HUES64 (cell line): ENCODE results near the gene LUZP1.
A peak's percentile ranks its signal among the peaks of the same experiment; 100 is the strongest.

ENCODE experiments used
- H3K27ac ChIP-seq: 2 replicates; pipeline ENCODE4 v1.7.0; 2013; ENCODE audit warnings: low read depth, low read length, inconsistent platforms
- H3K27me3 ChIP-seq: 2 replicates; pipeline ENCODE4 v1.6.1; 2013; ENCODE audit warnings: mild to moderate bottlenecking, low read length; ENCODE audit not compliant: insufficient read depth
- H3K36me3 ChIP-seq: 2 replicates; pipeline ENCODE4 v1.6.1; 2013; ENCODE audit warnings: mild to moderate bottlenecking, low read length; ENCODE audit not compliant: insufficient read depth
- H3K4me1 ChIP-seq: 2 replicates; pipeline ENCODE4 v1.6.1; 2013; ENCODE audit warnings: mild to moderate bottlenecking, low read length, moderate library complexity; ENCODE audit not compliant: insufficient read depth
- H3K4me3 ChIP-seq: 2 replicates; pipeline ENCODE4 v1.5.1; 2013; ENCODE audit warnings: mild to moderate bottlenecking, low read length, moderate library complexity
- H3K9ac ChIP-seq: 2 replicates; pipeline ENCODE4 v1.6.1; 2013; ENCODE audit warnings: mild to moderate bottlenecking, low read depth, low read length
- H3K9me3 ChIP-seq: 2 replicates; pipeline ENCODE4 v1.6.1; 2013; ENCODE audit warnings: low read depth, low read length; ENCODE audit not compliant: insufficient read depth
- WGBS: fragments of 150-250, 120-280 bp; methylation state at CpG from one replicate; pipeline ENCODE4 v1.1.7; 2013; ENCODE audit warnings: missing lambda C conversion rate; 5-methylcytosine and 5-hydroxymethylcytosine counted together

LUZP1 gene

GRCh38 chr1:23188434-23188884 is 19.8 kb upstream of the LUZP1 start:
- H3K4me3 ChIP-seq = no peak overlapping the region
- WGBS = 83% methylated on average over 6 of the region's 6 CpGs
- peaks cover 7% of the 10 kb centered on the region; the same call in 1 of the 2 replicates for H3K27me3 ChIP-seq
- H3K9ac ChIP-seq = no peak overlapping the region
- no peak overlapping the region for H3K27ac ChIP-seq
- no peaks in the 10 kb centered on the region for H3K4me1 ChIP-seq
- H3K9me3 ChIP-seq = no peaks in the 10 kb centered on the region
- peaks cover 1% of the 10 kb centered on the region; the same call in 1 of the 2 replicates for H3K36me3 ChIP-seq

- Histone ChIP-seq H3K4me3 (no peak overlapping the region), H3K4me1 (no peaks in the 10 kb centered on the region), H3K9ac (no peak overlapping the region), H3K27ac (no peak overlapping the region), H3K9me3 (no peaks in the 10 kb centered on the region), H3K36me3 (no peaks in the 10 kb centered on the region), H3K27me3 (peaks cover 7% of the 10 kb centered on the region; the same call in 1 of the 2 replicates)
- WGBS = 92% methylated on average over 5 of the region's 5 CpGs
These were observed 19.0 kb upstream of the LUZP1 start for GRCh38 chr1:23187637-23188036.

- H3K4me1 ChIP-seq = no peaks in the 10 kb centered on the region
- no peak overlapping the region for H3K27ac ChIP-seq
- H3K9ac ChIP-seq = no peak overlapping the region
- H3K4me3 ChIP-seq = no peak overlapping the region
- no peaks in the 10 kb centered on the region for H3K36me3 ChIP-seq
- H3K27me3 ChIP-seq = peaks cover 7% of the 10 kb centered on the region; the same call in 1 of the 2 replicates
- 88% methylated on average over 4 of the region's 4 CpGs for WGBS
- H3K9me3 ChIP-seq = no peaks in the 10 kb centered on the region
These were observed 16.7 kb upstream of the LUZP1 start for GRCh38 chr1:23185381-23185780.

DNA sequence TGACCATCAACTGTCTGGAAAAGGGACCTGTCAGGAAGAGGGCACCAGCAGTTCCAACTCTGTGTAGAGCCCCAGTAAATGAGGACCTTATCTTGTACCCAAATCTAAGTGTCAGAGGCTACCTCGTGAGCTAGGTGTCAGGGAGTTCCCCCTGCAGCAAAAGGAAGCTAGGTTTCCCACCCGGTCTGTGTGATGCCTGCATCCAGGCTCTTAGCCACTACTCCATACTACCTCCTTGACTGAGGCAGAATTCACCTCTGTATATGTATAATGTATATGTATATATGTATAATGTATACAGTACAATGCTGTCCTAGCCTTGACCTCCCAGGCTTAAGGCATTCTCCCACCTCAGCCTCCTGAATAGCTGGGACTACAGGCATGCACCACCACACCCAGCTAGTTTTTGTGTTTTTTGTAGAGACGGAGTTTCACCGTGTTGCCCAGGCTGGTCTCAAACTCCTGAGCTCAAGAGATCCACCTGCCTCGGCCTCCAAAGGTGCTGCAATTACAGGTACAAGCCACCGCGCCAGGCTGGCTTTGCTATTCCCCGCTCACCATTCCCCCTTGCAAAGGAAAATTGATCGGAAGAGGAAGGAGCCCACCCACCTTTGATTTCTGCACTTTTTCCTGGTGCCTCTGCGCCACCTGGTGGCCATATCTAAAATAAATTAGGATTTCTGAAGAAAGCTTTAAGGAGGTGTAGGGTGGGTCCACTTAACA is 15.7 kb upstream of the LUZP1 start:
- no peak overlapping the region for H3K9ac ChIP-seq
- no peaks in the 10 kb centered on the region for H3K9me3 ChIP-seq
- H3K4me1 ChIP-seq = no peaks in the 10 kb centered on the region
- peaks cover 12% of the 10 kb centered on the region; the same call in 1 of the 2 replicates for H3K27me3 ChIP-seq
- WGBS = 37% methylated on average over 9 of the region's 10 CpGs
- H3K4me3 ChIP-seq = no peak overlapping the region; the same call in 1 of the 2 replicates
- no peaks in the 10 kb centered on the region for H3K36me3 ChIP-seq
- no peak overlapping the region for H3K27ac ChIP-seq

DNA sequence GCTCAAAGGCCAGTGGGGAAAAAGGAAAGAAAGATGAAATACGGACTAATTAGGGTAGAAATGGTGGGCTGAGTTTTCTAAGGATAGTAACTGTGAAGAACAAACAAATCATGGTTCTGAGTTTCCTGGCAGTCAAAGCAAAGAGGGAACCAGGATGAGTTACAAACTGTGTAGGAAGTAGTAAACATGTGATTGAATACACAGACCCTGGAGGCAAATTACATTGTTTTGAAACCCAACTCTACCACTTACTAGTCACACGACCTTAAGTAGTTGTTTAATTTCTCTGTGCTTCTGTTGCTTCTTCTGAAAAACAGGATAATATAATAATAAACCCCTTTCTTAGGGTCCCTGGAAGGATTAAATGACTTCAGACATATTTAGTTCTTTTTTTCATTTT is 11.2 kb upstream of the LUZP1 start:
- WGBS = 90% methylated on average over 1 of the region's 2 CpGs
- H3K27ac ChIP-seq = no peak overlapping the region
- no peaks in the 10 kb centered on the region for H3K9me3 ChIP-seq
- H3K27me3 ChIP-seq = peaks cover 50% of the 10 kb centered on the region
- 0 out of 2 replicates have a peak, but pooled peaks cover 3% of the 10 kb centered on the region for H3K4me1 ChIP-seq
- H3K4me3 ChIP-seq = no peak overlapping the region
- H3K36me3 ChIP-seq = no peaks in the 10 kb centered on the region
- H3K9ac ChIP-seq = no peak overlapping the region

DNA sequence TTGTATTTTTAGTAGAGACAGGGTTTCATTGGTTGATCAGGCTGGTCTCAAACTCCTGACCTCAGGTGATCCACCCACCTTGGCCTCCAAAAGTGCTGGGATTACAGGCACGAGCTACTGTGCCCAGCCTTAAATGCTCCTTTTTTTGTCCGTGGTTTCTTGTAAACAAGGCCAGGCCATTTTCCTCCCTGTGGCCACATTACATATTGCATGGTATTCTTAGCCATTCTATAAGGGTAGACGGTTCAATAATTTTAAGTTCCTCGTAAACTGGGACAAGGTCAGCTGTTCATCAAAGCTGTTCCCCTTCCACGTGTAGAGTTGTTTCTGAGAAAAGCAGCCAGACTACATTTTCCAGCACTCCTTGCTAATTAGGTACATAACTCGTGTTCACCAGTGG is 10.3 kb upstream of the LUZP1 start:
- no peaks in the 10 kb centered on the region for H3K36me3 ChIP-seq
- 0 out of 2 replicates have a peak, but pooled peaks cover 3% of the 10 kb centered on the region for H3K4me1 ChIP-seq
- no peak overlapping the region for H3K27ac ChIP-seq
- H3K9me3 ChIP-seq = no peaks in the 10 kb centered on the region
- peaks cover 45% of the 10 kb centered on the region for H3K27me3 ChIP-seq
- H3K9ac ChIP-seq = no peak overlapping the region
- 86% methylated on average over 6 of the region's 6 CpGs for WGBS
- no peak overlapping the region for H3K4me3 ChIP-seq

DNA sequence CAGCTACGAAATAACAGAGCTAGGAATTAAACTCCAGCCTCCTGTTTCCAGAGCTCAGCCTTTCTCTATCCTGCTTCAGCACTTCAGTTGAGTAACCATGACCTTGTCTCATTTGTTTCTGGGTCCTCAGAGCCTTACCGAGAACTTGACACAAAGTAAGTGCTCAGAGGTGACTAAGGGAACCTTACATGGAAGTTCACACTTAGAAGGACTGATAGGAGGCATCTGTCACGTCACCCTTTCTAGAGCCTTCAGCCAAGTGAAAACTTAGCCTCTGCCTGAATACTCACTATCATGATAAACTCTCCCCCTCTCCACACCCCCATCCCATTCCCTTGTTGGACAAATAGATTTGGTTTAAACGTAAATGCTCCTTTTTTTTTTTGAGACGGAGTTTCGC is 9.8 kb upstream of the LUZP1 start:
- Histone ChIP-seq H3K9me3 (no peaks in the 10 kb centered on the region), H3K36me3 (no peaks in the 10 kb centered on the region), H3K4me1 (0 out of 2 replicates have a peak, but pooled peaks cover 3% of the 10 kb centered on the region), H3K4me3 (peak overlapping the region; percentile 69), H3K9ac (no peak overlapping the region), H3K27ac (no peak overlapping the region), H3K27me3 (peaks cover 43% of the 10 kb centered on the region)
- 89% methylated on average over 6 of the region's 6 CpGs for WGBS

DNA sequence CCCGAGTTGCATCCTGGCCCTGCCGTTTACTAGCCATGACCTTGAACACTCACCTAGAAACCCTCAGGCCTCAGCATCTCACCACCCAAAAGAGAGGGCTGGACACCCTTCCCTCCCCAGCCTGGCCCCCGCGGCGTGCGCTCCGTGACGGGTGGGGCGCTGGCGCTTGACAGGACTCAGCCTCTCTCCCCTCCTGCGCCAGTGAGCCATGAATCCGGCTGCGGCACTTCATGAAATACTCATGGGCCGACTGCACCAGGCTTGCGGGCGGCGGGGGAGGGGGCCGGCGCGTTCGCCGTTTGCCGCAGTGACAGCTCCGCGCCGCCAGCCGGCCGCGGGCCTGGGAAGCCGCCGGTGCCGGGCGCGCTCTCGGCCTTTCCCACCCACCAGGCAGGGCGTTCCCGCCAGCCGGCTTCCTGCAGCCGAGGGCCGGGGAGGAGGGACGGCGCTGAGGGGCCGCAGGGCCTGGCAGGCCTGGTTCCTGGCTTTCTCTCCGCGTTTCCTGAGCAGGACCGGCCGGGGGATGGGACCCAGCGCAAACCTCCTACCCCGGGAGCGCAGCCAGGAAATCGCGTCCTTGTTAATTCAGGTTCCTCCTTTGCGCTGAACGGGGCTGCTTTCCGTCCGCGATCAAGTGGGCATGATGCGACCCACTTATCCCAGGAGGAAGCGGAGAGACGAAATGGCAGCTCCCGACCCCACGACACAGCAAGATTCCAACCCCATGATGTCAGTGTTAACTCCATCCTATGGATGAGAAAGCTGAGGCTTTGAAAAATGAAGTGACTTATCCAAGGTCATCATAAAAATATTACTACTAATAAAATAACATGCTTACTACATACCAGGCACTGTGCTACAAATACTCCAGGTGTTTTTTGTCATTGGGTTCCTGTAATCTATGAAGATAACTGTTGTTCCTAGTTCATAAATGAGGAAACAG is 9.1 kb upstream of the LUZP1 start:
- Histone ChIP-seq H3K9me3 (no peaks in the 10 kb centered on the region), H3K4me3 (peak overlapping the region; percentile 69), H3K9ac (peak overlapping the region; percentile 71), H3K4me1 (0 out of 2 replicates have a peak, but pooled peaks cover 3% of the 10 kb centered on the region), H3K27ac (no peak overlapping the region; the same call in 1 of the 2 replicates), H3K36me3 (no peaks in the 10 kb centered on the region), H3K27me3 (peaks cover 43% of the 10 kb centered on the region)
- 3% methylated on average over 62 of the region's 62 CpGs for WGBS

GRCh38 chr1:23177031-23177430 is 8.4 kb upstream of the LUZP1 start:
- Histone ChIP-seq H3K9ac (peak overlapping the region; percentile 71), H3K4me1 (0 out of 2 replicates have a peak, but pooled peaks cover 3% of the 10 kb centered on the region), H3K27ac (no peak overlapping the region), H3K9me3 (no peaks in the 10 kb centered on the region), H3K27me3 (peaks cover 43% of the 10 kb centered on the region), H3K36me3 (no peaks in the 10 kb centered on the region), H3K4me3 (peak overlapping the region; percentile 69)
- 72% methylated on average over 10 of the region's 10 CpGs for WGBS

GRCh38 chr1:23174426-23175110 is 5.9 kb upstream of the LUZP1 start:
- Histone ChIP-seq H3K27me3 (peaks cover 40% of the 10 kb centered on the region), H3K36me3 (no peaks in the 10 kb centered on the region), H3K9me3 (no peaks in the 10 kb centered on the region), H3K4me1 (peaks cover 3% of the 10 kb centered on the region; the same call in 1 of the 2 replicates), H3K27ac (no peak overlapping the region), H3K4me3 (no peak overlapping the region), H3K9ac (no peak overlapping the region)
- 81% methylated on average over 1 of the region's 1 CpG for WGBS
